GM23338 (cell line): ENCODE results near the gene NEURL1.

Experiments used
- CREB1 ChIP-seq: fragments of 250-450 bp; sonication (Bioruptor Pico); IDR thresholded peaks from 2 replicates; pipeline ENCODE4 v1.5.0; 2020; ENCODE audit warnings: low read depth, mild to moderate bottlenecking, moderate library complexity
- CTCF ChIP-seq, 2 experiments: fragments of 200-600 bp in 1 of 2; sonication (generic) in 1 of 2; conservative IDR thresholded peaks; 2 replicates each; pipeline versions ENCODE4 v1.5.1 to v1.6.1; 2016 to 2017; ENCODE audit warnings: antibody characterized with exemption in 2 of 2, low read depth in 2 of 2, mild to moderate bottlenecking in 2 of 2, moderate library complexity in 1 of 2
- EZH2 ChIP-seq: fragments of 200-600 bp; sonication (generic); IDR thresholded peaks from one replicate; pipeline ENCODE4 v1.8.0; 2017; ENCODE audit warnings: antibody characterized with exemption, mild to moderate bottlenecking, low read depth; ENCODE audit not compliant: unreplicated experiment
- EZH2phosphoT487 ChIP-seq: fragments of 200-600 bp; sonication (generic); IDR thresholded peaks from one replicate; pipeline ENCODE4 v1.8.1; 2018; ENCODE audit warnings: antibody characterized with exemption; ENCODE audit not compliant: unreplicated experiment
- JUNB ChIP-seq: IDR thresholded peaks from one replicate; pipeline ENCODE4 v1.6.1; 2016; ENCODE audit warnings: antibody characterized with exemption; ENCODE audit not compliant: unreplicated experiment
- POLR2AphosphoS5 ChIP-seq: IDR thresholded peaks from 2 replicates; pipeline ENCODE4 v1.6.1; 2016; ENCODE audit warnings: antibody characterized with exemption, low read depth
- REST ChIP-seq: IDR thresholded peaks from one replicate; pipeline ENCODE4 v1.6.1; 2018; ENCODE audit warnings: antibody characterized with exemption; ENCODE audit not compliant: unreplicated experiment
- STAT1 ChIP-seq: IDR thresholded peaks from one replicate; pipeline ENCODE4 v1.6.1; 2016; ENCODE audit warnings: antibody characterized with exemption; ENCODE audit not compliant: unreplicated experiment
- ZNF331 ChIP-seq: fragments of 250-450 bp; sonication (Bioruptor Pico); IDR thresholded peaks from 2 replicates; pipeline ENCODE4 v1.5.0; 2020; ENCODE audit warnings: low read depth, mild to moderate bottlenecking, moderate library complexity
- ZNF462 ChIP-seq: fragments of 250-450 bp; sonication (Bioruptor Pico); IDR thresholded peaks from 2 replicates; pipeline ENCODE4 v1.5.0; 2020; ENCODE audit warnings: mild to moderate bottlenecking, moderate library complexity

- TF ChIP-seq CTCF (conservative IDR thresholded peaks at IDR 0.05; ENCODE audit: low read depth in 2 of 2) (no peak), CREB1 (CRISPR knock-in tag) (no peak), EZH2 (no peak), JUNB (no peak), POLR2AphosphoS5 (no peak), REST (no peak), STAT1 (no peak), EZH2phosphoT487 (no peak), ZNF331 (CRISPR knock-in tag) (no peak), ZNF462 (CRISPR knock-in tag) (no peak)
These were observed 36.3 kb upstream of the NEURL1 start for GRCh38 chr10:103457176-103457712.
